GM12874 (cell line): Measurements from ENCODE around the gene GSC.

Source experiments
- CTCF ChIP-seq: IDR thresholded peaks from 2 replicates; pipeline ENCODE4 v1.5.1; 2011; ENCODE audit warnings: low read depth, mild to moderate bottlenecking, control low read depth, low read length, moderate library complexity; ENCODE audit not compliant: insufficient read depth

The GSC gene

GRCh38 chr14:94769391-94770250 lies at the start of gene GSC:
GSC (minus strand) TSS chr14:94770113; CDS start chr14:94770015, 98 bp downstream.
- no peak for TF ChIP-seq CTCF

GRCh38 chr14:94819531-94819930 lies 49.6 kb upstream of the GSC start:
- no peak for TF ChIP-seq CTCF

DNA sequence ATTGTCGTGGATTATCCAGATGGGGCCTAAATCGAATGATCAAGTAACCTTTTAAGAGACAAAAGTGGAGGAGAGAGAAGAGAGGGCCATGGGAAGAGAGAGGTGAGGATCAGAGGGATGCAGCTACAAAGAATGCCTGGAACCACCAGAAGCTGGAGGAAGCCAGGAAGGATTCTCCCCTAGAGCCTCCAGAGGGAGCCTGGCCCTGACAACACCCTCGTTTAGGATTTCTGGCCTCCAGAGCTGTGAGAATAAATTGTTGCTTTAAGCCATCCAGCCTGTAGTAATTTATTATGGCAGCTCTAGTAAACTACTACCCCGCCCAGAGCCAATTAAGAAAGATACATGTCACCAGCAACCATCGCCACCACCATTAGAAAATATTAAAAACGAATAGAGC lies 46.2 kb upstream of the GSC start:
- no peak for TF ChIP-seq CTCF

DNA sequence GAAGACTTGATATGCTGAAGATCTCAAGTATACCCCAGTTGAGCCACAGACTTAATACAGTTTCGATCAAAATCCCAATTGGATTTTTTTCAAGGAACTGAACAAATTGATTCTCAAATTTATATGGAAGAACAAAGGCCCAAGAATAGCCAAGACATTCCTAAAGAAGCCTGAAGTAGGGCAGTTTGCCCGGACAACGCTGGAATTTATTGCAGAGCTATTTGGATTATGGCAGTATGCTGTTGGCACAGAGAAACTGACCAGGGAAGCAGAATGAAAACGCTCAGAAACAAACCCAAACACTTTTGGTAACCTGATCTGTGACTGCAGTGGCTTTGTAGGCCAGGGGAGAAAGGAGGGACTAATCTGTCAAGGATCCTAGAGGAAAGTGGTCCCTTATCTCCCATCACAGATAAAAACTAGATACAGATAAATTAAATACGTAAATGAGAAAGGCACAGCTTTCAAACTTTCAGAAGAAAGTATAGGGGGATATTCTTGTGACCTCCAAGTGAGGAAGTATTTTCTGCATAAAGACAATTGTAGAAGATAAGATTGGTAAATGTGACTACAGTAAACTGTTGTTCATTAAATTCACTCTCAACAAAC lies 35.9 kb upstream of the GSC start:
- TF ChIP-seq CTCF, result no peak

DNA sequence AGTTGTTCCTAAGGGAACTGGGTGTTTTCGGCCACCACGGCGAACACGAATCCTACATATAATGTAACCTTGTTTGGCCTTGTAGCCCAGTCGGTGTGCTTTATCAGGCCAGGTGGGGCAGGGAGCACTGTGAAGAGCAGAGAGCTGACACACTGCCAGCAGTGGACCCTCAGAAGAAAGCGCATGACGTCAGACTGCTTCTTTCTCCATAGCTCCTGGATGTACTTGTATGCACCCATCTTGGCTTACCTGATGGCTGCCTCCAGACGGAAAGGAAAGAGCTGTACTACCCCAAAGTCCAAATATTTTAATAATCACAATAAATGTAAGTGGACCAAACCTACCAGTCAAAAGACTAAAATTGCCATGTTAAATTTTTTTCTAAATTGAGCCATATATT lies 31.3 kb upstream of the GSC start:
- no peak for TF ChIP-seq CTCF

DNA sequence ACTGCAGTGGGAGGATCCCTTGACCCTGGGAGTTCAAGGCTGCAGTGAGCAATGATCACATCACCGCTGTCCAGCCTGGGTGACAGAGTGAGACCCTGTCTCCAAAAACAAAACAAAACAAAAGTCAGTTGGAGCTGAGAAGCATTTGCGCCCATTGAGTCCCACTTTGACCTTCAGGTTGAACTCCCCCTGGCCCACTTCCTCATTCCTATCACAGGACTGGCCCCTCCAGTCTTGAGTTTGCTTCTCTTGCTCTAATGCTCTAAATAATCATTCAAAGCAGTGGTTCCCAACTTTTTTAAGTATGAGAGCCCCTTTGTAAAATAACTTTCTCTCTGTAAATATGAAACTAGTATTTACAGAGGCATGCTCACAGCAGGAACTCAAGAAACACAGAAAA lies 28.0 kb upstream of the GSC start:
- TF ChIP-seq CTCF, result no peak

GRCh38 chr14:94796278-94796677 lies 26.4 kb upstream of the GSC start:
- TF ChIP-seq CTCF, result no peak
